ENCODE measurements around the gene HOXC10.

Gene HOXC10

GRCh38 chr12:53950789-53951576 lies 34.0 kb upstream of the HOXC10 start:
- no peak for DNase-seq

- DNase-seq: no peak
Observed at GRCh38 chr12:53951577-53952334, 33.2 kb upstream of the HOXC10 start.

DNA sequence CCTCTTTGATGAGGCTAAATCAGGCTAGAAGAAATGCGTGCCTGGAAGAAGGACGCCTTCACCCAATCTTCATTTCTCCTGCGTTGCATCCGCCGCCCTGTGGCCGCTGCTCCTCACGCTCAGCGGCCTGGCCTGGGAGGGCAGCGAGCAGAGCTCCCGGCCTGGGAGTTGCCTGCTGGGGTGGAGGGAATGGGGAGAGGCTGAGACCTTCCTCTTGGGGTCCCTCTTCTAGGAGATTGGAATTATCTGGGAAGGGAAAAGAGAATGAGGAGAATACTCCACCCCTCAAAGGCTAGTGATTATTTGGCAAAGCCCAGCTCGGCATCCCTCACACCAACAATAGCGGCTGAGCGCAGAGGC lies 32.6 kb upstream of the HOXC10 start:
- no peak for DNase-seq

DNA sequence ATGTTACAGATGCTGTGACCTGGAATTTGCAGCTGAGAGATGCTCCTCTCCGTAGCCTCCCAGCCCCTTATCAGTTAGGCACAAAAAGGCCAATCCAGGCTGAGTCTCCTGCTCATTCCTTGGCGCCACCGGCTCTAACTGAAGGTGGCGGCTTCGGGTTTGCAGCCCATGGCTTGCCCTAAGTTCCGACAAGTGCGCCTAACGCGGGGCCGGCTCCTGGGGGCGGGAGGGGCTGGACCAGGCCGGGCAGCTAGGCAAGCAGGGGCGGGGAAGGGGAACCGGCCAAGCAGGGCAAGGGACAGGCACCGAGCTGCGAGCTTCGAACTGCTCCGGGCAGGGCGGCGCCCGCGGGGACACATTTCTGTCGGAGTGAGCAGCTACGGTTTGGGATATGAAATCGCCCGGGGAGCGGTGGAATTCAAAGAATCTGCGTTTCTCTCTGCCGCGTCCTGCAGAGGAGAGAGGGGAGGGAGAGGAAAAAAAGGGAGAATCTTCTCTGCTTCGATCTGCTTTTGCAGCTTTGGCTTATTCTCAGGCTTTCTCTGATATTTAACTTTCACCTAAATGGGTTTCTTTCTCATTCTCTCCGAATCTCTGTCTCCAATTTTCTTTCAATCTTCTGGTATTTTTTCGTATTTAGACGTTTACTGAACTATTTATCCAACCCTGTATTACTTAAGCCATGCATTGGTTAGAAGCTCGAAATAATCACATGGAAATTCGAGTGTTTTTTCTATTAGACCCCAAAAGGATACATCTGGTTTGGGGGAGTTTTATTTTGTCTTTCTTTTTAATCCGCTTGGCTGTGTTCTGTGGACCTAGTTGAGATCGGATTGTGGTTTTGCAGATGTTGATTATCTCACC lies 31.8 kb upstream of the HOXC10 start:
- no peak for DNase-seq

DNA sequence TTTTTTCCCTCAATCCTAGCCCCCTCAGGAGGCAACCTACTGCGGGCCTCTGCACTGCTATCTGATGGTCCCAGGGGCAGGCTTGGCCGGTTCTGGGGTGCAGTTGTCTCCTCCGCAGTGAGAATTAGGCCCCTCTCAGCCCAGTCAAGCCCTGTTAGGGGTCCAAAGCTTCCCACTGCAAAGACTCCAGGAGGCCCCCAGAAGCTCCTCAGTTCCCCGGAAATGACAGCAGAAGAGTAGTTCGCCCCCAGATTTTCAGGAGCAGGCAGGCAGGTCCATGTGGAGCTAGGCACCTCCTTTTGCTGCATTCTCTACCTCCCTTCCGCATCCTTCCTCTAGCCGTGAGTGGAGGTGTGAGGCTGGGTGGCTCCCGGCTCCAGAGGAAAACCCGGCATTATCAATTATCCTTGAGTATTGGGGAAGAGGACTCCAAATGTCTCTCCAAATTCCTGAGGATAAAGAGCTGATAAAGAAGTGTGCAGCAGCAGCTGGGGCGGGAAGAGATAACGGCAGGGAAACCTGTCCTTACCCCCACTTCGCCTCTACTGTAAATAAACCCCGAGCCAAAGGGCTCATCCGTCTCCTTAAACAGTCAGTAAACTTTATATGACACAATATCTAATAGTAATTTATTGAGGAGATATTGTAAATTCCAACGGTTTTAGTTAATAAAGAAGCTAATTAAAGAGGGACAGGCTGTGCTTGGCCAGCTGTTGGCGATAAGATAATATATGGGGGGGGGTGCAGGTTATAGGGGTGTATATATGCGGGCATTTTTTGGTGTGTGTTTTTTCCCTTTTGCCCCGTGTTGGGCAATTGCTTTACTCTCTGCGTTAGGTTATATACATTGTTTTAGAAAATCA lies 30.9 kb upstream of the HOXC10 start:
- DNase-seq: no peak

GRCh38 chr12:53954694-53955035 lies 30.3 kb upstream of the HOXC10 start, which contains the start of gene HOXC12:
Gene HOXC12 (plus strand): TSS chr12:53954903. CDS start chr12:53954930, 27 bp downstream.
- no peak for DNase-seq

DNA sequence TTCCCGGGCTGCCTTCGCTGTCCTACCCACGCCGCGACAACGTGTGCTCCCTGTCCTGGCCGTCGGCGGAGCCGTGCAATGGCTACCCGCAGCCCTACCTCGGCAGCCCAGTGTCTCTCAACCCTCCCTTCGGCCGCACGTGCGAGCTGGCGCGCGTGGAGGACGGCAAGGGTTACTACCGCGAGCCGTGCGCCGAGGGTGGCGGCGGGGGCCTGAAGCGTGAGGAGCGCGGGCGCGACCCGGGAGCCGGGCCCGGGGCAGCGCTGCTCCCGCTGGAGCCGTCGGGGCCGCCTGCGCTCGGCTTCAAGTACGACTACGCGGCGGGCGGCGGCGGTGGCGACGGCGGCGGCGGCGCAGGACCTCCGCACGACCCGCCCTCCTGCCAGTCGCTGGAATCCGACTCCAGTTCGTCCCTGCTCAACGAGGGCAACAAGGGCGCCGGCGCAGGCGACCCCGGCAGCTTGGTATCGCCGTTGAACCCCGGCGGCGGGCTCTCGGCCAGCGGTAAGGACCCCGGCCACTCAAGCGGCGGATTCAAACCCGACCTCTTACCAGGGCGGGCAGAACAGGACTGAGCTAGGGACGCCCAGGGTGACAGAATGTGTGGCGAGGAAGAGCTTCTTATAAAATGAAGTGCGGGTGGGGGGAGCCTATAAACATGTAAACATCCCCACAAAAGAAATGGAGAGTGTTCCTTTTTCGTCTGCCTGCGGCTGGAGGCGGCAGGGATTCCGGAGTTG lies 29.7 kb upstream of the HOXC10 start:
- DNase-seq: no peak

GRCh38 chr12:53955776-53956250 lies 29.1 kb upstream of the HOXC10 start:
- no peak for DNase-seq

- no peak for DNase-seq
Observed at GRCh38 chr12:53956251-53956887, 28.6 kb upstream of the HOXC10 start.

- no peak for DNase-seq
Observed at GRCh38 chr12:53956914-53957536, 27.9 kb upstream of the HOXC10 start.

DNA sequence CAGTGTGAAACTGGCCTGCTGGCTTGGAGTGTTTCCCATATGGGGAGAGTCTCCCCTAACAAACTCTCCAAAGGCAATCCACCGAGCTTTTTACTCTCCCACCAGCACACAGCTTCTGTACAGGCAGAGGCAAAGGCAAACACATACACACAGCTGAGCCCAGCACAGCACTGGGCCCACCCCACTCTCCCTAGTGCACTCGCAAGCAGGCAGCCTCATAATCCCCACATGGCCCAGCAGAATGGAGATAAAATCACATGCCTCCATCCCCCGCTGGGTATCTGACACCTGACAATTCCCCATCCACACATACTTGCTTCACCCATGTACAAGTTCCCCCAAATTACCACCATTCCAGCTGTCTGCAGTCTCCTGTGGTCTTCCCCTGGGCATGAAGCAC lies 26.8 kb upstream of the HOXC10 start:
- DNase-seq: no peak

DNA sequence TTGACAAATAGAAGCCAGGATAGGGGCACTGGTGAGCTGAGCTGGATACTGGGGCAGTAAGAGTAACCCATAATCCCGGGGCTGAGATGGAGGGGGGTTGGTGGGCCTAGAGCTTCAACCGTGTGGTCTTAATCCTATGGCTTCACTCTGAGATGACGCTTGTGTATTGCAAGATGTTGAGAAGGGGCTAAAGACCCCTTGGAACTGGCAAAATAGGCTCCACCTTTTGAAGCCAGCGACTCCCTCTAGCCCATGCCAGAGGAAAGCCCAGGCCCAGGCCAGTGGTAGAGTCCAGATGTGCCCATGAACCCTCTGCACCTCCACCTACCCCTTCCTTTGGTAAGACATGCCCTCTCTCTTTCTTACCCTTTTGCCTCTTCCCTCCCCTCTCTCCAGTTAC lies 25.6 kb upstream of the HOXC10 start:
- DNase-seq: no peak

GRCh38 chr12:53960187-53961024 lies 24.5 kb upstream of the HOXC10 start:
- no peak for DNase-seq

- no peak for DNase-seq
Observed at GRCh38 chr12:53961025-53961761, 23.8 kb upstream of the HOXC10 start.

- DNase-seq: no peak
Observed at GRCh38 chr12:53963005-53963404, 21.9 kb upstream of the HOXC10 start.

DNA sequence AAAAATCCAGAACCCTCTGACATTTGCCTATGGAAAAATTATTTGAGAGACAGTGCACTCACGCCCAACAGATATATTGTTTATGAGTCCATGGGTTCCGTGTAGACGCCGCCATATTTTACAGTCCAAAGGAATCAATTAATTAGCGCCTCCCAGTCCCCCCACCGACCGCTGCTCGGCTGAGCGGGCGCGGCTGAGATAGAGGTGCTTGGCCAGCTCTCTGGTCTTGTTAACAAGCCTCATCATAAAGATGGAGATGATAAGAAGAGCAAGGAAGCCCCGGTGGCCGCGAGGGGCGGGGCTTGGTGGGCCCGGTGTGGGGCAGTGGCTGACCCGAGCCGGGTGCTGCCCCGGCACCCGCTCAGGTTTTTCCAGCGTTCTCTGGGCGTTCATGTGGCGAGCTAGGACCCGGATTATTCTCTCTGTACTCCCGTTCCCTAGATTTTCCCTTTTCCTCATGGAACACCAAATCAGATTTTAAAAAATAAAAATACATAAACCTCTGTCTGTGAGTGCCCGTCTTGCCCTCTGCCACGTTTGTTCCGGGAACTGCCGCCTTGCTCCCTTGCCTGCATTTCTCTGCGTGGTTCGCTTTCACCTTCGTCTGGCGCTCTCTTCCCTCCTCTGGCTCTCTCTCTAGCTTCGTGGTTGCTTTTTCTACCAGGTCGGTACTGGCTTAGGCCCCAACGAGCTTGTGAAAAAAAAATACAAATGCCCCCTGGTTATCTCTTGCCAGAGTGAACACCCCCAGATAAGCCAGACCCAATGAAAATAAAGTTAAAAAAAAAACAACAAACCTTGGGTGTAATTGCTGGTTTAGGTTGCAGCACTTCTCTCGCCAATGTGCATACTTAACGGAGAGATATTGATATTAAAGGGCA lies 21.3 kb upstream of the HOXC10 start:
- DNase-seq: no peak

DNA sequence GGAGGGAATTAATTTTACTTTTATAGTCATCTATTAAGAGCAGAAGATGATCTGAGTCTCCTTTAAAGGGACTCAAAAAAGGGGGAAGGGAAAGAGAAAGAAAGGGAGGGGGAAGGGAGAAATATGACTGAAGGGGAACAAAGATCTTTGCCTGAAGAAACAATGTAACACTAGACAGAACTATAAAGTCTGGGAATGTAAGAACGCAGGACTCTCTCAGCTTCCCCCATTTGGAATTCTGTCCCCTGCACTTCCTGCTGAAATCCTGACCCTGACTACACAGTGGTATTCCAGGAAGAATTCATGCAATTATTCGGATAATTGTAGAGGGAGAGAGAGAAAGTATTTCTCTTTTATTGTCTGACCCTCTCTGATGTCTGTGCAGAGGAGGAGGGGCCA lies 20.6 kb upstream of the HOXC10 start:
- DNase-seq: no peak
